Activated CD4-positive, alpha-beta T cell treated with anti-CD3 and anti-CD28 coated beads for 24 hours (primary cell): Measurements from ENCODE around the gene HSPA14.
A peak's percentile ranks its signal among the peaks of the same experiment; 100 is the strongest.
"Not testable (repeated sequence)": the region's sequence is repeated elsewhere in the genome, so short reads cannot be mapped to it uniquely, and the experiment has no call there.

Source experiments
- DNase-seq, 2 donors: peaks; one replicate each; pipeline ENCODE4 v3.0.0-alpha.2; 2020; ENCODE audit warnings: low read depth in 2 of 2

HSPA14 gene

GRCh38 chr10:14880229-14880628, 42.1 kb downstream of the HSPA14 start:
- DNase-seq = no peak

GRCh38 chr10:14884082-14884481, 46.0 kb downstream of the HSPA14 start:
- no peak for DNase-seq

GRCh38 chr10:14889318-14889717, 51.2 kb downstream of the HSPA14 start:
- no peak for DNase-seq

GRCh38 chr10:14891151-14891550, 53.0 kb downstream of the HSPA14 start:
- DNase-seq = no peak

GRCh38 chr10:14904316-14904732, 66.2 kb downstream of the HSPA14 start:
- peak in 1 of 2 donors; percentile 7 for DNase-seq

GRCh38 chr10:14904864-14905263, 66.8 kb downstream of the HSPA14 start:
- DNase-seq = no peak

GRCh38 chr10:14905890-14906289, 67.8 kb downstream of the HSPA14 start:
- no peak for DNase-seq

- no peak for DNase-seq
Observed at GRCh38 chr10:14906765-14907164, 68.7 kb downstream of the HSPA14 start.

GRCh38 chr10:14907591-14907990, 69.5 kb downstream of the HSPA14 start:
- DNase-seq = not testable (repeated sequence)

GRCh38 chr10:14909101-14909500, 71.0 kb downstream of the HSPA14 start:
- DNase-seq = no peak

- DNase-seq = no peak
Observed at GRCh38 chr10:14910953-14911352, 72.8 kb downstream of the HSPA14 start.

GRCh38 chr10:14911801-14912200, 73.7 kb downstream of the HSPA14 start:
- no peak for DNase-seq

GRCh38 chr10:14916600-14916999, 78.5 kb downstream of the HSPA14 start:
- no peak for DNase-seq

GRCh38 chr10:14917827-14918226, 79.7 kb downstream of the HSPA14 start:
- no peak for DNase-seq

GRCh38 chr10:14918964-14919363, 80.9 kb downstream of the HSPA14 start:
- DNase-seq = no peak
